ENCODE measurements around the gene FAM20A. TPM values are rescaled to one million over a fixed set of nuclear protein-coding genes. Genes with fewer than 3 reads are reported as not detected.

FAM20A gene
- total RNA-seq, 1 experiment from 2014 or later, result not detected

DNA sequence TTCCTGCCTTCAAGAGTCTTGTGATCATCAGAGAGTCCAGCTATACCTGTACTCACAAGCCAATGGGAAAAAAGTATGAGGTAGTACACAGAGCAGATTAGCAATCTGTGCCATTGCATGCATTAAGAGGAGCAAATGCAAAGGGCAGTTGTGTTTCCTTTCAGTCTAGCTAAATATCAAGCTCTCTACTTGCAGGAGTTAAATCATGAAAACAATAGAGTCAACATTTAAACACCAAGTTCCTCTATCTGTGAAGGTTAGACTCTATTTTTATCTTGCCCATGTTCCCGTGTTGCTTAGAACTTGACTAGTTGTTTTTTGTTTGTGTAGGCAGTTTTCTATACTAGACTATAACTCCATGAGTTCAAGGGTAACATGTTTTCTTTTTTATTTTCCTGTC is 4.7 kb upstream of the FAM20A start:
- H2AFZ ChIP-seq (ENCODE audit: low read depth, low read length, poor library complexity, severe bottlenecking), result no peak overlapping the region
- POLR2A ChIA-PET, result no interaction called here
- RAD21 ChIA-PET (ENCODE audit: low non-redundant PET in 1 of 2, low total read pairs in 2 of 2, uncharacterized antibody in 2 of 2, unreplicated experiment in 2 of 2), result no interaction called here
- TF ChIP-seq CBX3 (IDR thresholded peaks at IDR 0.05; ENCODE audit: low read depth) (no peak), ZBTB33 (IDR thresholded peaks at IDR 0.05; ENCODE audit: extremely low read depth, insufficient replicate concordance, low read length) (no peak), ZFX (IDR thresholded peaks at IDR 0.05) (no peak), POLR2A (IDR thresholded peaks at IDR 0.05; ENCODE audit: borderline replicate concordance, extremely low read depth, insufficient read depth, insufficient read length) (no peak), SIN3A (IDR thresholded peaks at IDR 0.05; ENCODE audit: low read depth) (no peak), POLR2AphosphoS5 (IDR thresholded peaks at IDR 0.05; ENCODE audit: low read depth, low read length) (no peak), EZH2phosphoT487 (IDR thresholded peaks at IDR 0.05; ENCODE audit: borderline replicate concordance) (no peak), FOSL1 (IDR thresholded peaks at IDR 0.05; ENCODE audit: low read depth) (no peak), SP1 (IDR thresholded peaks at IDR 0.05; ENCODE audit: low read depth) (no peak), YY1 (IDR thresholded peaks at IDR 0.05; ENCODE audit: extremely low read depth, insufficient replicate concordance, low read depth, low read length) (no peak), ELF1 (IDR thresholded peaks at IDR 0.05; ENCODE audit: borderline replicate concordance, low read depth) (no peak), RAD21 (IDR thresholded peaks at IDR 0.05; ENCODE audit: low read depth) (no peak), EGR1 (IDR thresholded peaks at IDR 0.05; ENCODE audit: low read depth) (no peak), ZNF274 (IDR thresholded peaks at IDR 0.05; ENCODE audit: low read depth, low read length) (no peak)
- CTCF ChIA-PET, result no interaction called here
- no peaks in the 10 kb centered on the region for H3K4me1 ChIP-seq (ENCODE audit: control insufficient read depth in 1 of 2, insufficient read depth in 2 of 2, low read length in 2 of 2)
- peaks cover 24 to 36% of the 10 kb centered on the region in 2 experiments; a peak in 3 of 4 replicates for H3K9me3 ChIP-seq (ENCODE audit: control insufficient read depth in 1 of 2, insufficient read depth in 1 of 2, low read depth in 1 of 2, low read length in 2 of 2)
- ATAC-seq (no peak), DNase-seq (ENCODE audit: low read depth, low spot score) (no peak)
- no TSS peak for BruUV-seq (replicated peaks)
- H3K27ac ChIP-seq (ENCODE audit: low read depth, low read length), result no peak overlapping the region
- H4K20me1 ChIP-seq (ENCODE audit: insufficient read depth), result no peaks in the 10 kb centered on the region
- H3K36me3 ChIP-seq (ENCODE audit: control insufficient read depth in 1 of 2, insufficient read depth in 2 of 2, low read length in 2 of 2), result no peaks in the 10 kb centered on the region
- no peaks in the 10 kb centered on the region for H3K27me3 ChIP-seq (ENCODE audit: insufficient read depth, low read length)
- no peak overlapping the region for H3K4me2 ChIP-seq (ENCODE audit: low read length)
- H3K9me2 ChIP-seq (ENCODE audit: insufficient read depth), result no peaks in the 10 kb centered on the region
- H3K79me2 ChIP-seq (ENCODE audit: insufficient read depth, low read length), result no peaks in the 10 kb centered on the region
- intact Hi-C loops (cut with micrococcal nuclease), result no loop called here
- H3K9ac ChIP-seq (ENCODE audit: low read length), result no peak overlapping the region
- H3K4me3 ChIP-seq (replicated peaks in 1 of 2; ENCODE audit: low read depth in 1 of 2, low read length in 2 of 2), result no peak overlapping the region

Measured in HCT116 (cell line).